H1 (cell line): ENCODE data around the gene PLCZ1. TPM values are rescaled to one million over a fixed set of nuclear protein-coding genes. Genes with fewer than 3 reads are reported as not detected.
"Not testable (repeated sequence)": the region's sequence is repeated elsewhere in the genome, so short reads cannot be mapped to it uniquely, and the experiment has no call there.

ENCODE experiments used
- CTCF ChIA-PET: fragments of 300-600 bp; sonication (Branson Sonifier 250); formaldehyde crosslinking; loops from one replicate; lab custom pipeline; 2021; ENCODE audit not compliant: partially characterized antibody; lab: Charles Lee
- POLR2A ChIA-PET: fragments of 300-600 bp; sonication (Branson Sonifier 250); formaldehyde crosslinking; loops from one replicate; lab custom pipeline; 2021; ENCODE audit warnings: inconsistent platforms; ENCODE audit not compliant: partially characterized antibody; lab: Charles Lee
- DNase-seq, 2 experiments: peaks; one replicate each; pipeline versions ENCODE4 v3.0.0 to v3.0.0-alpha.2; 2010 to 2022; ENCODE audit warnings: low spot score in 2 of 2, low read depth in 1 of 2, mixed read lengths in 1 of 2
- FAIRE-seq: peaks from 2 replicates; lab custom pipeline; 2011; peaks lifted over from hg19 to GRCh38; lab: Jason Lieb, UNC
- H2AFZ ChIP-seq: 2 replicates; pipeline ENCODE4 v1.8.1; 2012; ENCODE audit warnings: low read length, inconsistent platforms
- H2AK5ac ChIP-seq: 2 replicates; pipeline ENCODE4 v1.6.1; 2013; ENCODE audit warnings: low read depth, low read length
- H2BK120ac ChIP-seq: replicated peaks from 2 replicates; pipeline ENCODE3; 2013; ENCODE audit warnings: low read depth, low read length, inconsistent platforms
- H2BK12ac ChIP-seq: 2 replicates; pipeline ENCODE4 v1.6.1; 2013; ENCODE audit warnings: low read depth, low read length
- H2BK15ac ChIP-seq: 2 replicates; pipeline ENCODE4 v1.6.1; 2013; ENCODE audit warnings: low read length
- H2BK20ac ChIP-seq: 2 replicates; pipeline ENCODE4 v1.6.1; 2013; ENCODE audit warnings: low read length
- H2BK5ac ChIP-seq: 2 replicates; pipeline ENCODE4 v1.6.1; 2013; ENCODE audit warnings: low read depth, low read length
- H3K14ac ChIP-seq: 2 replicates; pipeline ENCODE4 v1.6.1; 2013; ENCODE audit warnings: inconsistent platforms; ENCODE audit not compliant: insufficient read length
- H3K18ac ChIP-seq: 2 replicates; pipeline ENCODE4 v1.6.1; 2013; ENCODE audit warnings: low read length; ENCODE audit errors: extremely low read depth
- H3K23ac ChIP-seq: 2 replicates; pipeline ENCODE4 v1.6.1; 2013; ENCODE audit warnings: inconsistent platforms; ENCODE audit not compliant: insufficient read length
- H3K23me2 ChIP-seq: 2 replicates; pipeline ENCODE4 v1.6.1; 2013; ENCODE audit warnings: low read depth, low read length
- H3K27ac ChIP-seq: 2 replicates; pipeline ENCODE4 v1.6.1; 2011; ENCODE audit warnings: low read depth, low read length, inconsistent platforms
- H3K27me3 ChIP-seq, 4 experiments: replicated peaks in 1 of 4; 1 replicate in 1 of 4; 2 replicates in 3 of 4; pipeline versions ENCODE4 v1.6.1 to v1.8.1; 2011 to 2013; ENCODE audit warnings: low read length in 3 of 4, mild to moderate bottlenecking in 3 of 4, inconsistent platforms in 2 of 4, mixed read lengths in 2 of 4, moderate library complexity in 1 of 4; ENCODE audit not compliant: control insufficient read depth in 3 of 4, insufficient read depth in 3 of 4; ENCODE audit errors: extremely low read depth in 1 of 4
- H3K36me3 ChIP-seq, 4 experiments: 2 replicates each; pipeline versions ENCODE4 v1.6.1 to v1.8.1; 2011 to 2013; ENCODE audit warnings: mild to moderate bottlenecking in 4 of 4, low read length in 3 of 4, moderate library complexity in 2 of 4, control low read depth in 1 of 4, inconsistent platforms in 1 of 4; ENCODE audit not compliant: insufficient read depth in 4 of 4, control insufficient read depth in 2 of 4
- H3K4ac ChIP-seq: replicated peaks from 2 replicates; pipeline ENCODE3; 2013; ENCODE audit warnings: low read length, low read depth, mixed read lengths, inconsistent platforms; ENCODE audit not compliant: insufficient read length
- H3K4me1 ChIP-seq, 4 experiments: replicated peaks in 1 of 4; 1 replicate in 1 of 4; 2 replicates in 3 of 4; pipeline versions ENCODE4 v1.6.1 to v1.8.1; 2011 to 2013; ENCODE audit warnings: low read length in 3 of 4, inconsistent platforms in 2 of 4, mixed read lengths in 1 of 4; ENCODE audit not compliant: insufficient read depth in 4 of 4, control insufficient read depth in 3 of 4
- H3K4me2 ChIP-seq, 2 experiments: 2 replicates each; pipeline versions ENCODE4 v1.6.1 to v1.8.1; 2011 to 2013; ENCODE audit warnings: low read depth in 2 of 2, low read length in 2 of 2, control low read depth in 1 of 2, inconsistent platforms in 1 of 2, mild to moderate bottlenecking in 1 of 2; ENCODE audit not compliant: insufficient read depth in 1 of 2
- H3K4me3 ChIP-seq, 4 experiments: fragments of 200-600, 300-600 bp in 1 of 4; sonication (generic), shearing (Covaris generic), sonication (Bioruptor Twin) in 1 of 4; 2 replicates each; pipeline versions ENCODE4 v1.5.1 to v1.8.1; 2011 to 2016; ENCODE audit warnings: low read length in 4 of 4, low read depth in 3 of 4, control low read depth in 2 of 4, inconsistent platforms in 2 of 4, mild to moderate bottlenecking in 2 of 4, mixed read lengths in 1 of 4, moderate library complexity in 1 of 4; ENCODE audit not compliant: insufficient read depth in 2 of 4; ENCODE audit errors: extremely low read depth in 1 of 4
- H3K56ac ChIP-seq: replicated peaks from 2 replicates; pipeline ENCODE3; 2013; ENCODE audit warnings: low read depth, mild to moderate bottlenecking, mixed read lengths, low read length, inconsistent platforms; ENCODE audit not compliant: insufficient read length
- H3K79me1 ChIP-seq: 2 replicates; pipeline ENCODE4 v1.6.1; 2013; ENCODE audit warnings: low read depth, low read length, control low read depth
- H3K79me2 ChIP-seq, 2 experiments: 2 replicates each; pipeline versions ENCODE4 v1.6.1 to v1.8.1; 2012 to 2013; ENCODE audit warnings: low read length in 2 of 2, mild to moderate bottlenecking in 2 of 2, inconsistent platforms in 1 of 2; ENCODE audit not compliant: insufficient read depth in 2 of 2, control insufficient read depth in 1 of 2
- H3K9ac ChIP-seq, 4 experiments: replicated peaks in 1 of 4; 1 replicate in 1 of 4; 2 replicates in 3 of 4; pipeline versions ENCODE4 v1.6.1 to v1.8.1; 2011 to 2013; ENCODE audit warnings: low read depth in 3 of 4, low read length in 3 of 4, control low read depth in 2 of 4, mild to moderate bottlenecking in 2 of 4, moderate library complexity in 2 of 4, inconsistent platforms in 1 of 4; ENCODE audit errors: extremely low read depth in 1 of 4
- H3K9me3 ChIP-seq, 2 experiments: 2 replicates each; pipeline versions ENCODE4 v1.6.1 to v1.8.1; 2012 to 2013; ENCODE audit warnings: mild to moderate bottlenecking in 2 of 2, moderate library complexity in 2 of 2, control low read depth in 1 of 2, inconsistent platforms in 1 of 2, low read depth in 1 of 2, low read length in 1 of 2, mixed read lengths in 1 of 2; ENCODE audit not compliant: insufficient read depth in 2 of 2
- H4K20me1 ChIP-seq, 2 experiments: replicated peaks in 1 of 2; 2 replicates each; pipeline versions ENCODE3 to v1.8.1; 2011 to 2013; ENCODE audit warnings: inconsistent platforms in 2 of 2, low read length in 2 of 2, mild to moderate bottlenecking in 1 of 2; ENCODE audit not compliant: insufficient read depth in 2 of 2, control insufficient read depth in 1 of 2
- H4K5ac ChIP-seq: 2 replicates; pipeline ENCODE4 v1.6.1; 2013; ENCODE audit warnings: low read length, low read depth, mixed read lengths, inconsistent platforms; ENCODE audit not compliant: insufficient read length
- H4K8ac ChIP-seq: 2 replicates; pipeline ENCODE4 v1.8.0; 2013; ENCODE audit warnings: mild to moderate bottlenecking, moderate library complexity, low read length, inconsistent platforms; ENCODE audit not compliant: insufficient read depth; ENCODE audit errors: extremely low read depth
- H4K91ac ChIP-seq: replicated peaks from 2 replicates; pipeline ENCODE3; 2013; ENCODE audit warnings: low read length, mixed read lengths, inconsistent platforms; ENCODE audit not compliant: insufficient read length
- WGBS, 2 experiments: shearing (Covaris generic) in 1 of 2; methylation state at CpG; one replicate each; pipeline versions ENCODE4 v1.1.6 to v1.1.7; 2013 to 2015; ENCODE audit warnings: low lambda C conversion rate in 2 of 2, mixed read lengths in 2 of 2, inconsistent platforms in 1 of 2, low coverage in 1 of 2, missing lambda C conversion rate in 1 of 2; ENCODE audit not compliant: insufficient replicate concordance in 2 of 2, insufficient coverage in 1 of 2, insufficient read length in 1 of 2; ENCODE audit errors: extremely low coverage in 1 of 2, missing lambda C conversion rate in 1 of 2; 5-methylcytosine and 5-hydroxymethylcytosine counted together
- polyA plus RNA-seq, 7 experiments: library from polyadenylated mRNA; depleted of rRNA in 3 of 7; stranded (reverse) in 5 of 7; unstranded in 2 of 7; fragments of >200 nt in 5 of 7; fragments of 200-250 nt in 2 of 7; gene quantifications; 1 replicate in 5 of 7; 2 replicates in 1 of 7; 4 replicates in 1 of 7; pipeline versions ENCODE4 v1.2.1 to v1.2.3, GENCODE V29; 2011 to 2013; ENCODE audit warnings: missing spikeins in 2 of 7, mixed read lengths in 2 of 7
- total RNA-seq: library from RNA; stranded (reverse); fragmentation: NEBNext Ultra II Directional; extraction: Animal tissue kit (Norgen Biotek cat#: 25700); gene quantifications from 2 replicates; pipeline ENCODE4 v1.2.1, GENCODE V29; 2021

PLCZ1 gene
- total and polyA plus RNA-seq, 2 of the 8 experiments (the other 6 are each of a cell fraction or from before 2014, with no cell fraction given) = not detected

- POLR2A ChIA-PET, H3K56ac ChIP-seq, H2AK5ac ChIP-seq, H4K20me1 ChIP-seq, H3K79me1 ChIP-seq, H4K5ac ChIP-seq, FAIRE-seq, H3K4ac ChIP-seq, DNase-seq, H3K79me2 ChIP-seq, H3K14ac ChIP-seq, H3K18ac ChIP-seq, H4K8ac ChIP-seq, H2BK20ac ChIP-seq, H2BK120ac ChIP-seq, H3K4me3 ChIP-seq, H3K36me3 ChIP-seq, H2BK15ac ChIP-seq, H3K4me1 ChIP-seq, H3K4me2 ChIP-seq, H2BK5ac ChIP-seq, H4K91ac ChIP-seq, H3K23me2 ChIP-seq, H2BK12ac ChIP-seq, H3K27ac ChIP-seq, H3K9ac ChIP-seq, H3K27me3 ChIP-seq, H3K9me3 ChIP-seq, H2AFZ ChIP-seq, H3K23ac ChIP-seq: not testable (repeated sequence)
- CTCF ChIA-PET = interaction anchor here (0.7 kb wide), 1 partner anchor 420 kb away, joined by 3 read pairs; no protein-coding TSS in a partner anchor
- WGBS, 2 experiments = 88% methylated on average over 1 of the region's 1 CpG; no CpG with 5 or more reads in 1 of the 2 experiments
Measured at GRCh38 chr12:18766479-18766878, 28.7 kb upstream of the PLCZ1 start.
